ENCODE results near the gene PTPRN2.
A peak's percentile ranks its signal among the peaks of the same experiment; 100 is the strongest.
"Not testable (repeated sequence)": the region's sequence is repeated elsewhere in the genome, so short reads cannot be mapped to it uniquely, and the experiment has no call there.

The PTPRN2 gene

GRCh38 chr7:158361326-158361946 lies 226.2 kb downstream of the PTPRN2 start:
- in situ Hi-C loops (cut with HindIII; ENCODE audit: low pct_ligation_motif_present, low pct_unique_long_range_greater_than_20kb, low sequenced_read_pairs), result no loop called here
- DNase-seq, result no peak

- in situ Hi-C loops (cut with HindIII; ENCODE audit: low pct_ligation_motif_present, low pct_unique_long_range_greater_than_20kb, low sequenced_read_pairs), result no loop called here
Observed at GRCh38 chr7:158358926-158359645, 228.5 kb downstream of the PTPRN2 start.

GRCh38 chr7:158357898-158358821 lies 229.5 kb downstream of the PTPRN2 start:
- in situ Hi-C loops (cut with HindIII; ENCODE audit: low pct_ligation_motif_present, low pct_unique_long_range_greater_than_20kb, low sequenced_read_pairs), result no loop called here
- no peak for DNase-seq

More at GRCh38 chr7:158358926-158359645, 228.5 kb downstream of the PTPRN2 start:
- DNase-seq, result no peak

GRCh38 chr7:158357106-158357897 lies 230.3 kb downstream of the PTPRN2 start:
- DNase-seq, result no peak
- in situ Hi-C loops (cut with HindIII; ENCODE audit: low pct_ligation_motif_present, low pct_unique_long_range_greater_than_20kb, low sequenced_read_pairs), result no loop called here

- in situ Hi-C loops (cut with HindIII; ENCODE audit: low pct_ligation_motif_present, low pct_unique_long_range_greater_than_20kb, low sequenced_read_pairs), result no loop called here
- no peak for DNase-seq
Observed at GRCh38 chr7:158356454-158356853, 231.2 kb downstream of the PTPRN2 start.

- in situ Hi-C loops (cut with HindIII; ENCODE audit: low pct_ligation_motif_present, low pct_unique_long_range_greater_than_20kb, low sequenced_read_pairs), result no loop called here
- no peak for DNase-seq
Observed at GRCh38 chr7:158355456-158356065, 232.1 kb downstream of the PTPRN2 start.

GRCh38 chr7:158354861-158355260 lies 232.8 kb downstream of the PTPRN2 start:
- in situ Hi-C loops (cut with HindIII; ENCODE audit: low pct_ligation_motif_present, low pct_unique_long_range_greater_than_20kb, low sequenced_read_pairs), result no loop called here
- no peak for DNase-seq

- in situ Hi-C loops (cut with HindIII; ENCODE audit: low pct_ligation_motif_present, low pct_unique_long_range_greater_than_20kb, low sequenced_read_pairs), result no loop called here
- peak; percentile 31 for DNase-seq
Observed at GRCh38 chr7:158353606-158354570, 233.7 kb downstream of the PTPRN2 start.

GRCh38 chr7:158351899-158352729 lies 235.5 kb downstream of the PTPRN2 start:
- in situ Hi-C loops (cut with HindIII; ENCODE audit: low pct_ligation_motif_present, low pct_unique_long_range_greater_than_20kb, low sequenced_read_pairs); DNase-seq: not testable (repeated sequence)

GRCh38 chr7:158351481-158351880 lies 236.1 kb downstream of the PTPRN2 start:
- no peak for DNase-seq
- in situ Hi-C loops (cut with HindIII; ENCODE audit: low pct_ligation_motif_present, low pct_unique_long_range_greater_than_20kb, low sequenced_read_pairs), result no loop called here

GRCh38 chr7:158351051-158351450 lies 236.6 kb downstream of the PTPRN2 start:
- DNase-seq, result no peak
- in situ Hi-C loops (cut with HindIII; ENCODE audit: low pct_ligation_motif_present, low pct_unique_long_range_greater_than_20kb, low sequenced_read_pairs), result no loop called here

- DNase-seq, result no peak
- in situ Hi-C loops (cut with HindIII; ENCODE audit: low pct_ligation_motif_present, low pct_unique_long_range_greater_than_20kb, low sequenced_read_pairs), result no loop called here
Observed at GRCh38 chr7:158350166-158350900, 237.3 kb downstream of the PTPRN2 start.

GRCh38 chr7:158348446-158348845 lies 239.2 kb downstream of the PTPRN2 start:
- in situ Hi-C loops (cut with HindIII; ENCODE audit: low pct_ligation_motif_present, low pct_unique_long_range_greater_than_20kb, low sequenced_read_pairs), result no loop called here
- no peak for DNase-seq

- DNase-seq; in situ Hi-C loops (cut with HindIII; ENCODE audit: low pct_ligation_motif_present, low pct_unique_long_range_greater_than_20kb, low sequenced_read_pairs): not testable (repeated sequence)
Observed at GRCh38 chr7:158348039-158348438, 239.6 kb downstream of the PTPRN2 start.

- no peak for DNase-seq
Observed at GRCh38 chr7:158345731-158346130, 241.9 kb downstream of the PTPRN2 start.

More at GRCh38 chr7:158345731-158346130, 241.9 kb downstream of the PTPRN2 start:
- in situ Hi-C loops (cut with HindIII; ENCODE audit: low pct_ligation_motif_present, low pct_unique_long_range_greater_than_20kb, low sequenced_read_pairs), result no loop called here

All from ACHN (cell line).